ENCODE measurements around the gene KIF6. TPM values are rescaled to one million over a fixed set of nuclear protein-coding genes. Genes with fewer than 3 reads are reported as not detected.

Gene KIF6
- total RNA-seq, 5 donors from 2014 or later (not counting 1 experiment from before 2014, with no cell fraction given) = 0.53 TPM; not detected in 4

GRCh38 chr6:39553860-39554802 lies 171.1 kb downstream of the KIF6 start:
- Mint-ChIP-seq H3K27ac (no peak overlapping the region), H3K27me3 (peaks cover 29 to 31% of the 10 kb centered on the region in 2 donors), H3K4me3 (no peak overlapping the region), H3K4me1 (no peaks in the 10 kb centered on the region), H3K9me3 (no peaks in the 10 kb centered on the region), H3K36me3 (no peaks in the 10 kb centered on the region)
- 79% methylated on average over 6 of the region's 11 CpGs for WGBS (ENCODE audit: insufficient coverage)
- ATAC-seq (replicated peaks in 1 of 4) = no peak
- DNase-seq = no peak
- Histone ChIP-seq H3K27ac (ENCODE audit: low read length) (no peak overlapping the region), H3K27me3 (replicated peaks in 1 of 2; ENCODE audit: control insufficient read depth in 2 of 2, extremely low read depth in 1 of 2, insufficient read depth in 2 of 2, low read length in 1 of 2) (peaks cover 0 to 21% of the 10 kb centered on the region in 2 experiments), H3K4me1 (ENCODE audit: control insufficient read depth in 1 of 2, extremely low read depth in 1 of 2, insufficient read depth in 2 of 2, low read length in 2 of 2) (no peaks in the 10 kb centered on the region), H3K4me3 (ENCODE audit: control insufficient read depth in 1 of 2, extremely low read depth in 1 of 2, low read length in 1 of 2) (no peak overlapping the region), H3K9me3 (no peaks in the 10 kb centered on the region), H3K36me3 (ENCODE audit: control insufficient read depth in 2 of 2, extremely low read depth in 1 of 2, insufficient read depth in 1 of 2, low read length in 1 of 2) (no peaks in the 10 kb centered on the region)
- ChIA-PET POLR2A (no interaction called here), CTCF (no interaction called here)

GRCh38 chr6:39553029-39553428 lies 172.2 kb downstream of the KIF6 start:
- H3K4me3 Mint-ChIP-seq = no peak overlapping the region
- H3K4me1 Mint-ChIP-seq = no peaks in the 10 kb centered on the region
- ATAC-seq (replicated peaks in 1 of 4) (no peak), DNase-seq (no peak)
- no peaks in the 10 kb centered on the region for H3K9me3 Mint-ChIP-seq
- H3K36me3 ChIP-seq (ENCODE audit: control insufficient read depth in 2 of 2, extremely low read depth in 1 of 2, insufficient read depth in 1 of 2, low read length in 1 of 2) = no peaks in the 10 kb centered on the region
- no peak overlapping the region for H3K27ac ChIP-seq (ENCODE audit: low read length)
- H3K4me3 ChIP-seq (ENCODE audit: control insufficient read depth in 1 of 2, extremely low read depth in 1 of 2, low read length in 1 of 2) = no peak overlapping the region
- no peaks in the 10 kb centered on the region for H3K36me3 Mint-ChIP-seq
- ChIA-PET CTCF (no interaction called here), POLR2A (no interaction called here)
- peaks cover 0 to 21% of the 10 kb centered on the region in 2 experiments for H3K27me3 ChIP-seq (replicated peaks in 1 of 2; ENCODE audit: control insufficient read depth in 2 of 2, extremely low read depth in 1 of 2, insufficient read depth in 2 of 2, low read length in 1 of 2)
- no peaks in the 10 kb centered on the region for H3K4me1 ChIP-seq (ENCODE audit: control insufficient read depth in 1 of 2, extremely low read depth in 1 of 2, insufficient read depth in 2 of 2, low read length in 2 of 2)
- H3K27ac Mint-ChIP-seq = no peak overlapping the region
- no peaks in the 10 kb centered on the region for H3K9me3 ChIP-seq
- H3K27me3 Mint-ChIP-seq = peaks cover 30 to 31% of the 10 kb centered on the region in 2 donors

- Histone ChIP-seq H3K27me3 (replicated peaks in 1 of 2; ENCODE audit: control insufficient read depth in 2 of 2, extremely low read depth in 1 of 2, insufficient read depth in 2 of 2, low read length in 1 of 2) (peaks cover 0 to 18% of the 10 kb centered on the region in 2 experiments), H3K9me3 (no peaks in the 10 kb centered on the region), H3K4me1 (ENCODE audit: control insufficient read depth in 1 of 2, extremely low read depth in 1 of 2, insufficient read depth in 2 of 2, low read length in 2 of 2) (no peaks in the 10 kb centered on the region), H3K27ac (ENCODE audit: low read length) (no peak overlapping the region), H3K4me3 (ENCODE audit: control insufficient read depth in 1 of 2, extremely low read depth in 1 of 2, low read length in 1 of 2) (no peak overlapping the region), H3K36me3 (ENCODE audit: control insufficient read depth in 2 of 2, extremely low read depth in 1 of 2, insufficient read depth in 1 of 2, low read length in 1 of 2) (no peaks in the 10 kb centered on the region)
- POLR2A ChIA-PET = no interaction called here
- Mint-ChIP-seq H3K4me1 (no peaks in the 10 kb centered on the region), H3K4me3 (no peak overlapping the region), H3K27ac (no peak overlapping the region), H3K9me3 (no peaks in the 10 kb centered on the region), H3K27me3 (peaks cover 23 to 39% of the 10 kb centered on the region in 2 donors), H3K36me3 (no peaks in the 10 kb centered on the region)
- no CpG with 5 or more reads among the region's 2 CpGs for WGBS (ENCODE audit: insufficient coverage)
- DNase-seq (no peak), ATAC-seq (replicated peaks in 1 of 4) (no peak)
- CTCF ChIA-PET = no interaction called here
Observed at GRCh38 chr6:39550191-39550590, 175.0 kb downstream of the KIF6 start.

DNA sequence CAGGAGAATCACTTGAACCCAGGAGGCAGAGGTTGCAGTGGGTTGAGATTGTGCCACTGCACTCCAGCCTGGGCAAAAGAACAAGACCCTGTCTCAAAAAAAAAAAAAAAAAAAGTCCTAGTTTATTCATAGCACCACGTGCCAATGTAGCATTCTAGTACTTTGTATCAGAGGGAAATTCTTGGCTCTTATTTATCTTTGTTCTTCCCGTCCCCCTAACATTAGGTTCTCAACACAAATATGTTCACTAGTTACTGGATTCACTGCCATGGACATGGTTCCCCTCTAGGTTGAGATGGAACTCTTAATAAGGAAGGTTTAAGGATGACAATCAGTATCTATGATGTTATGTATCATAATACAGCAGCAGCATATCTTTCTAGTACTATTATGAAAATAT lies 178.5 kb downstream of the KIF6 start:
- Histone ChIP-seq H3K36me3 (ENCODE audit: control insufficient read depth in 2 of 2, extremely low read depth in 1 of 2, insufficient read depth in 1 of 2, low read length in 1 of 2) (no peaks in the 10 kb centered on the region), H3K27me3 (replicated peaks in 1 of 2; ENCODE audit: control insufficient read depth in 2 of 2, extremely low read depth in 1 of 2, insufficient read depth in 2 of 2, low read length in 1 of 2) (peaks cover 0 to 3% of the 10 kb centered on the region in 2 experiments), H3K9me3 (no peaks in the 10 kb centered on the region), H3K27ac (ENCODE audit: low read length) (no peak overlapping the region), H3K4me1 (ENCODE audit: control insufficient read depth in 1 of 2, extremely low read depth in 1 of 2, insufficient read depth in 2 of 2, low read length in 2 of 2) (no peaks in the 10 kb centered on the region), H3K4me3 (ENCODE audit: control insufficient read depth in 1 of 2, extremely low read depth in 1 of 2, low read length in 1 of 2) (no peak overlapping the region)
- Mint-ChIP-seq H3K4me1 (no peaks in the 10 kb centered on the region), H3K27me3 (peaks cover 8 to 35% of the 10 kb centered on the region in 2 donors), H3K36me3 (no peaks in the 10 kb centered on the region), H3K9me3 (no peaks in the 10 kb centered on the region), H3K4me3 (no peak overlapping the region), H3K27ac (no peak overlapping the region)
- ChIA-PET CTCF (no interaction called here), POLR2A (no interaction called here)
- no CpG with 5 or more reads among the region's 2 CpGs for WGBS (ENCODE audit: insufficient coverage)
- ATAC-seq (replicated peaks in 1 of 4) (no peak), DNase-seq (no peak)

GRCh38 chr6:39543950-39544349 lies 181.3 kb downstream of the KIF6 start:
- H3K4me3 ChIP-seq (ENCODE audit: control insufficient read depth in 1 of 2, extremely low read depth in 1 of 2, low read length in 1 of 2) = no peak overlapping the region
- DNase-seq (no peak), ATAC-seq (replicated peaks in 1 of 4) (no peak)
- no peak overlapping the region for H3K27ac ChIP-seq (ENCODE audit: low read length)
- POLR2A ChIA-PET = no interaction called here
- Mint-ChIP-seq H3K4me3 (no peak overlapping the region), H3K27me3 (peaks cover 3 to 24% of the 10 kb centered on the region in 2 donors), H3K4me1 (no peaks in the 10 kb centered on the region), H3K36me3 (no peaks in the 10 kb centered on the region), H3K9me3 (no peaks in the 10 kb centered on the region), H3K27ac (no peak overlapping the region)
- no peaks in the 10 kb centered on the region for H3K36me3 ChIP-seq (ENCODE audit: control insufficient read depth in 2 of 2, extremely low read depth in 1 of 2, insufficient read depth in 1 of 2, low read length in 1 of 2)
- H3K9me3 ChIP-seq = no peaks in the 10 kb centered on the region
- CTCF ChIA-PET = no interaction called here
- H3K4me1 ChIP-seq (ENCODE audit: control insufficient read depth in 1 of 2, extremely low read depth in 1 of 2, insufficient read depth in 2 of 2, low read length in 2 of 2) = no peaks in the 10 kb centered on the region
- WGBS (ENCODE audit: insufficient coverage) = no CpG with 5 or more reads among the region's 1 CpG
- peaks cover 0 to 2% of the 10 kb centered on the region in 2 experiments for H3K27me3 ChIP-seq (replicated peaks in 1 of 2; ENCODE audit: control insufficient read depth in 2 of 2, extremely low read depth in 1 of 2, insufficient read depth in 2 of 2, low read length in 1 of 2)

GRCh38 chr6:39543095-39543494 lies 182.1 kb downstream of the KIF6 start:
- no peak overlapping the region for H3K27ac ChIP-seq (ENCODE audit: low read length)
- 29% methylated on average over 1 of the region's 2 CpGs for WGBS (ENCODE audit: insufficient coverage)
- Mint-ChIP-seq H3K36me3 (no peaks in the 10 kb centered on the region), H3K9me3 (no peaks in the 10 kb centered on the region), H3K4me3 (no peak overlapping the region), H3K27ac (no peak overlapping the region), H3K4me1 (no peaks in the 10 kb centered on the region), H3K27me3 (peaks cover 3 to 24% of the 10 kb centered on the region in 2 donors)
- no peaks in the 10 kb centered on the region for H3K9me3 ChIP-seq
- H3K27me3 ChIP-seq (replicated peaks in 1 of 2; ENCODE audit: control insufficient read depth in 2 of 2, extremely low read depth in 1 of 2, insufficient read depth in 2 of 2, low read length in 1 of 2) = peaks cover 0 to 2% of the 10 kb centered on the region in 2 experiments
- ATAC-seq (replicated peaks in 1 of 4) = no peak
- no peak overlapping the region for H3K4me3 ChIP-seq (ENCODE audit: control insufficient read depth in 1 of 2, extremely low read depth in 1 of 2, low read length in 1 of 2)
- ChIA-PET POLR2A (no interaction called here), CTCF (no interaction called here)
- no peaks in the 10 kb centered on the region for H3K36me3 ChIP-seq (ENCODE audit: control insufficient read depth in 2 of 2, extremely low read depth in 1 of 2, insufficient read depth in 1 of 2, low read length in 1 of 2)
- H3K4me1 ChIP-seq (ENCODE audit: control insufficient read depth in 1 of 2, extremely low read depth in 1 of 2, insufficient read depth in 2 of 2, low read length in 2 of 2) = no peaks in the 10 kb centered on the region
- DNase-seq = no peak

All from T-cell (primary cell).